ENCODE results near the gene ATG10.

GRCh38 chr5:81936066-81936465 is 35.8 kb upstream of the ATG10 start:
- TF ChIP-seq EZH2 (IDR thresholded peaks at IDR 0.05; ENCODE audit: borderline replicate concordance, insufficient read depth, low read length, poor library complexity, severe bottlenecking) (no peak), CTCF (IDR thresholded peaks at IDR 0.05; ENCODE audit: poor library complexity, severe bottlenecking) (no peak), REST (IDR thresholded peaks at IDR 0.05; ENCODE audit: borderline replicate concordance) (no peak), POLR2AphosphoS5 (IDR thresholded peaks at IDR 0.05) (no peak), SMC3 (conservative IDR thresholded peaks at IDR 0.05; ENCODE audit: poor library complexity) (no peak), EP300 (conservative IDR thresholded peaks at IDR 0.05; ENCODE audit: poor library complexity, severe bottlenecking) (no peak), RAD21 (conservative IDR thresholded peaks at IDR 0.05) (no peak), TAF1 (IDR thresholded peaks at IDR 0.05; ENCODE audit: low read depth) (no peak)

Data from neural cell (in vitro differentiated cells).